ENCODE results near the gene EDARADD. TPM values are rescaled to one million over a fixed set of nuclear protein-coding genes. Genes with fewer than 3 reads are reported as not detected.

The EDARADD gene
- total and polyA plus RNA-seq, 8 donors = 0.73 to 7.5 (median 4.5) TPM

- Histone ChIP-seq H3K4me1 (no peaks in the 10 kb centered on the region), H3K9me3 (peaks cover 0 to 12% of the 10 kb centered on the region in 2 donors), H3K4me3 (no peak overlapping the region), H3K36me3 (no peaks in the 10 kb centered on the region), H3K27me3 (no peaks in the 10 kb centered on the region), H3K27ac (no peak overlapping the region)
- intact Hi-C loops (cut with DNase I) = no loop called here
- no peak for ATAC-seq
- no peak for TF ChIP-seq CTCF (IDR thresholded peaks at IDR 0.05)
- no peak for DNase-seq
Observed at GRCh38 chr1:236377832-236378535, 16.1 kb upstream of the EDARADD start.

GRCh38 chr1:236381565-236382158 is 12.4 kb upstream of the EDARADD start:
- Histone ChIP-seq H3K4me1 (no peaks in the 10 kb centered on the region), H3K9me3 (peaks cover 0 to 12% of the 10 kb centered on the region in 2 donors), H3K4me3 (no peak overlapping the region), H3K27me3 (no peaks in the 10 kb centered on the region), H3K36me3 (no peaks in the 10 kb centered on the region), H3K27ac (no peak overlapping the region)
- ATAC-seq (no peak), DNase-seq (no peak)
- intact Hi-C loops (cut with DNase I) = no loop called here
- no peak for TF ChIP-seq CTCF (IDR thresholded peaks at IDR 0.05)

- Histone ChIP-seq H3K4me3 (no peak overlapping the region), H3K9me3 (no peaks in the 10 kb centered on the region), H3K36me3 (no peaks in the 10 kb centered on the region), H3K27ac (no peak overlapping the region), H3K27me3 (peaks cover 0 to 18% of the 10 kb centered on the region in 2 donors), H3K4me1 (no peaks in the 10 kb centered on the region)
- TF ChIP-seq CTCF (IDR thresholded peaks at IDR 0.05) = no peak
- DNase-seq = no peak
- no peak for ATAC-seq
- intact Hi-C loops (cut with DNase I) = no loop called here
Observed at GRCh38 chr1:236388332-236388731, 5.8 kb upstream of the EDARADD start.

GRCh38 chr1:236389253-236389652 is 4.8 kb upstream of the EDARADD start:
- no peak for ATAC-seq

More at GRCh38 chr1:236389253-236389652, 4.8 kb upstream of the EDARADD start:
- H3K9me3 ChIP-seq = no peaks in the 10 kb centered on the region
- H3K27ac ChIP-seq = no peak overlapping the region
- DNase-seq = no peak
- H3K4me1 ChIP-seq = peaks cover 0 to 5% of the 10 kb centered on the region in 2 donors
- intact Hi-C loops (cut with DNase I) = no loop called here
- TF ChIP-seq CTCF (IDR thresholded peaks at IDR 0.05) = no peak
- no peak overlapping the region for H3K4me3 ChIP-seq
- H3K36me3 ChIP-seq = no peaks in the 10 kb centered on the region
- H3K27me3 ChIP-seq = peaks cover 0 to 27% of the 10 kb centered on the region in 2 donors

Measured in left lung (tissue), 10 donors.